ENCODE results near the gene SLC17A4. TPM values are rescaled to one million over a fixed set of nuclear protein-coding genes. Genes with fewer than 3 reads are reported as not detected.

SLC17A4 gene
- total RNA-seq, 1 experiment from 2014 or later, result not detected

DNA sequence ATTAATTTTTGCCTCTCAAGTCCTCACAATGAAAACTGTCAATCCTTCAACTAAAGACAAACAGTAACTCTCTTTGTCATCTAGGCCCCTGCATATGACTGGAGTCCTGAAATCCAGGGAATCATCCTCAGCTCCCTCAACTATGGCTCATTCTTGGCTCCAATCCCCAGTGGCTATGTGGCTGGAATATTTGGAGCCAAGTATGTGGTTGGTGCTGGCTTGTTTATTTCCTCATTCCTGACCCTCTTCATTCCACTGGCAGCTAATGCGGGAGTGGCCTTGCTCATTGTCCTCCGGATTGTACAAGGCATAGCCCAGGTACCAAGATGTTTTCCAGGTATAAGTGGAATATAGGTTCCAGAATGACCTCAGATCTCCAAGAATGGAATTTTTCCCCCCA lies 15.4 kb downstream of the SLC17A4 start:
- no peak for DNase-seq
- no peaks in the 10 kb centered on the region for H3K9me3 ChIP-seq (replicated peaks)
- no peaks in the 10 kb centered on the region for H3K4me1 ChIP-seq
- no peaks in the 10 kb centered on the region for H3K36me3 ChIP-seq
- H3K27ac ChIP-seq, result no peak overlapping the region
- no peaks in the 10 kb centered on the region for H3K27me3 ChIP-seq
- H3K4me3 ChIP-seq, result no peak overlapping the region

DNA sequence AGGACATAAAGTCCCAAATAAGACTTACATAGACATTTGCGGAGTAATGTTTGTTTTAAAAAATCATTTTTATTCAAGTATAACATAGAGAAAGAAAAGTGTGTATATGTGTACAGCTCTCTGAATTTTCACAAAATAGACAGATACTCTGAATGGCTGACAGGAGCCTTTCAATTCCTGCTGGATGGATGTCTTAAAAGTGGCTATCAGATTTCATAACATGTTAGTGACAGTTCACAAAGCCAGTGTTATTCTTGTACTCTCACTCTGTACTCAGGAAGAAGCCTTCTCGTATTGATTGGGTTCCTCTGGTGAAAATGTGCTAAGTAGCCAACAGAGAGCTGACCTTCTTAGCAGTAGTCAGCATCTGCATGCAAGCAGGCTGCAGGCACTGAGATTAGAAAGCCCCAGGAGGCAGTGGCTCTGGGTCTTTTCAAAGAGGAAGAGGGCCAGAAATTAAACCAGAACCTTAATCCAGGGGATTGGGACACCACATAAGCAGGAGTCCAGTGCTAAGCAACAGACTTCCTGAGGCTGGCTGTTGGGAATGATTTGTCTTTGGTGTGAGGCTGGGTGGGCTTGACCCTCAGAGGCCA lies 19.7 kb downstream of the SLC17A4 start:
- Histone ChIP-seq H3K4me3 (no peak overlapping the region), H3K4me1 (no peaks in the 10 kb centered on the region), H3K27me3 (no peaks in the 10 kb centered on the region), H3K27ac (no peak overlapping the region), H3K9me3 (replicated peaks) (no peaks in the 10 kb centered on the region), H3K36me3 (no peaks in the 10 kb centered on the region)
- no peak for DNase-seq

DNA sequence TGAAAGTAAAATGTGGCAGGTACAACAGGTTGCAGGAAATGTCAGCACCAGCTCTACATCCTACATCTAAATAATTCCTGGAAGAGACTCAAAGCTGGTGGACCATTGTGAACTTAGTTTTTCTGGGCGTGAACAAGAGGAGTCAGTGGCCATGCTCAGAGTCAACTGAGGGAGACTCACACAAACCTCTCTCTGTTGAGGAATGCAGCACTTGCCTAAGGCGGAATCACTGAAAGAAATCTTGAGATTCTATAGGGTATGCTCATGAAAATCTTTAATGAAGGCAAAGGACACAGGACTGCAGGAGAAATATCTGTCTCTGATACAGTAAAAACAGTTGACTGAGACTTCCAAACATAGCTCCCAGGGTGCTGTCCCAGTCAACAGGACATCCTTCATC lies 22.5 kb downstream of the SLC17A4 start:
- Histone ChIP-seq H3K4me3 (no peak overlapping the region), H3K4me1 (no peaks in the 10 kb centered on the region), H3K36me3 (no peaks in the 10 kb centered on the region), H3K27ac (no peak overlapping the region), H3K27me3 (no peaks in the 10 kb centered on the region), H3K9me3 (replicated peaks) (no peaks in the 10 kb centered on the region)
- no peak for DNase-seq

DNA sequence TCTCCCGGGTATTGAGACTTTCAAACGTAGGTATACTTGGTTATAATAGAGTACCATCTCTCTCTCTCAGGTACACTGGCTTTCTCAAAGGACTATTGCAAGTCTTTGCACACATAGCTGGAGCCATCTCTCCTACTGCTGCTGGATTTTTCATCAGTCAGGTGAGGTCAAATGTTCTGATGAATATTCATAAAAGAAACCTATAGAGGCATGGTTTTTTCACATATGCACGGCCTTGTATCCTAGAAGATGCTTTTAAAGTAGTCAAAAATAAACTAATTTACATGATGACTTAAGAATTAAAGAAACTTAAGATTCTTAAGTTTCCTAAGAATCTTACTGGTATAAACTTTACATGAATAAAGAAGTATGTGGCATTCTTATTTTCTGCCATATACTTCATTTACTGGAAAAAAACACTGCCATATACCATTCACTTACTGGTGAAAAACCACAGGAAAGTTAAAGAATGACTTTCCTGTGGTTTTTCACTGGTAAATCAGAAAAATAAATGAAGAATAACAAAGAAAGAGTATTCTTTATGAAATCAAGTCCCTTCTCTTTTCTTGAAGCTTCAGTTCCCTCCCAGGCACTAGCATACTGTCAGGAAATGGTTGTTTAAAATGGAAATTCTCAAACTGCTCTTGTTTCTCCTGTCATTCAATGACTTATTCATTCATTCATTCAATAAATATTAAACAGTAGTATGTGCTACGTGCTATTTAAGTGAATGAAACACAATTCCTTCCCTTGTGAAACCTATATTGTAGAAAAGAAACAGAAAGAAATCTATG lies 23.5 kb downstream of the SLC17A4 start:
- no peak overlapping the region for H3K27ac ChIP-seq
- no peaks in the 10 kb centered on the region for H3K4me1 ChIP-seq
- no peak for DNase-seq
- H3K4me3 ChIP-seq, result no peak overlapping the region
- no peaks in the 10 kb centered on the region for H3K9me3 ChIP-seq (replicated peaks)
- H3K36me3 ChIP-seq, result no peaks in the 10 kb centered on the region
- no peaks in the 10 kb centered on the region for H3K27me3 ChIP-seq

DNA sequence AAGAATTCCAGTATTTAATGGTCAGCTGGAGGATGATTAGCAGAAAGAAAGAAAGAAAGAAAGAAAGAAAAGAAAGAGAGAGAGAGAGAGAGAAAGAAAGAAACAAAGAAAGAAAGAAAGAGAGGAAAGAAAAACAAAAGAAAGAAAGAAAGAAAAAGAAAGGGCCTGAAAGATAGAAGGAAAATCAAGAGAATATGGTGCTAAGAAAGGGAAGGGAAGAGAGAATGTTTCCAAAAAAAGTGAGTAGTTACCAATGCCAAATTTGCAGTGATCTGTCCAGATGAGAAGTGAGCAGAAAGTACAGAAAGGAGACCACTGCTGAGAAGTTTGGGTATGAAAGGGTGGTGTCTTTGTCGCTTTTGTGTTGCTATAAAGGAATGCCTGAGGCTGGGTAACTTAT lies 26.6 kb downstream of the SLC17A4 start:
- no peaks in the 10 kb centered on the region for H3K36me3 ChIP-seq
- no peak for DNase-seq
- H3K4me1 ChIP-seq, result no peaks in the 10 kb centered on the region
- no peak overlapping the region for H3K4me3 ChIP-seq
- no peaks in the 10 kb centered on the region for H3K27me3 ChIP-seq
- no peak overlapping the region for H3K27ac ChIP-seq
- no peaks in the 10 kb centered on the region for H3K9me3 ChIP-seq (replicated peaks)

DNA sequence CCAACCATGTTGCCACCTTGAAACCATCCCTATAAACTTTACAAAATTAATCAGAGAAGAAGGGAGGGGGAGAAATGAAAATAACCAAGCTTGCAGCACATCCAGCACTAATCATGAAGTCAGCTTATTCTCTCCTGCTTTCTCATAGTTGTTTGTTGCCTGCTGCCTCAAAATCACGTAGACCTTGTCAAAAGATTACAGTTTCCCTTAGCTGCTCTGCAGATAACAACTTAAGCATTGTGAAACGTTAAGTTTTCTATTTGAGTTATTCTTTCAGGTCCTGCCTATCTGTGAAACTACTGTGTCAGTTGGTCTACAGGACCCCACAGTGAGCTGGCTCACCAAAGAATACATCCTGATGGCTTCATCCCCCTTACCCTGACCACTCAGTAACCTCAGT lies 32.9 kb downstream of the SLC17A4 start:
- H3K4me1 ChIP-seq, result no peaks in the 10 kb centered on the region
- no peaks in the 10 kb centered on the region for H3K9me3 ChIP-seq (replicated peaks)
- no peak overlapping the region for H3K27ac ChIP-seq
- H3K4me3 ChIP-seq, result no peak overlapping the region
- no peaks in the 10 kb centered on the region for H3K27me3 ChIP-seq
- no peak for DNase-seq
- no peaks in the 10 kb centered on the region for H3K36me3 ChIP-seq

DNA sequence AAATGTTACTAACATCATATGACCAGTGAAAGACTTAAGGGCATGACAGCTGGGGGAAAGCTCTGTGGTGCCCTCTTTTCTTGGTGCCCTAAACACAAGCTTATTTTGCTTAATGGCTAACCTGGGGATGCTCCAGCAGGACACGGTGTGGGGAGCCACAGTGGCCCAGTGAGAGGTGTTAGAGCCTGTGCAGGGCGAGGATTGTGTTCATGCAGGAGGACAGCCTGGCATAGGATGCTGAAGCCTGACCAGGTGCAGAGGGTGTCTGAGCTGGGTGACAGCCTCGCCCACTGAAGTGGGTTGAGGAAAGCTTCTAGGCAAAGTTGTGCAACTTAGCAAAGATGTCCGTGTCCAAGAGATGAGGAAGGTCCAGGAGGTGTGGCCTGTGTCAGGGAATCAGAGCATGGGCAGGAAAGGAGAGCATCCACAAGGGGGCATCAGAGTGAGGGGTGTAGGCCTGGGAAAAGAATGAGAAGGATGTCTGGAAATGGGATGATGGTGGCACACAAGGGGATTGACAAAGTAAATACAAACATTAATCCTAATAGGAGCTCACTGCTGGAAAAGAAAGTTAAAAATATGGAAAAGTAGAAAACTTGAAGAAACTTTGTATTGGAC lies 33.9 kb downstream of the SLC17A4 start:
- no peaks in the 10 kb centered on the region for H3K4me1 ChIP-seq

DNA sequence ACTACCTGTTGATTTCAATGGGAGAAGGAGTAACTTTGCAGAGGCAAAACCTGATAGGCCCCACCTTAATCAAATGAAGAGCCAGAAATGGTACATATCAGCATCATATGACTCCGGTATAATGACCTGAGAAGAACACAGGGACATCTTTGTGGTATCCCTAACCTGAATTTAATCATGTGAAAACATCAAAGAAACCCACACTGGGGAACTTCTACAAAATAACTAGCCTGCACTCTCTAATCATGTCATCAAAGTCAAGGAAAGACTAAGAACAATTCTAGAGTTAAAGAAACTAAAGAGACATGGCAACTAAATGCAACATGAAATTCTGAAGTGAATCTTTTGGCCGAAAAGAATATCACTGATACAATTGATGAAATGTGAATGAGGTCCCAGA lies 34.9 kb downstream of the SLC17A4 start:
- H3K4me1 ChIP-seq, result no peaks in the 10 kb centered on the region
- H3K27ac ChIP-seq, result no peak overlapping the region
- no peaks in the 10 kb centered on the region for H3K27me3 ChIP-seq
- H3K4me3 ChIP-seq, result no peak overlapping the region
- no peaks in the 10 kb centered on the region for H3K9me3 ChIP-seq (replicated peaks)
- no peaks in the 10 kb centered on the region for H3K36me3 ChIP-seq
- DNase-seq, result no peak

More for the DNA sequence above, 33.9 kb downstream of the SLC17A4 start:
- DNase-seq, result peak; percentile 47 to 73
- Histone ChIP-seq H3K27ac (no peak overlapping the region), H3K36me3 (no peaks in the 10 kb centered on the region), H3K9me3 (replicated peaks) (no peaks in the 10 kb centered on the region), H3K27me3 (no peaks in the 10 kb centered on the region), H3K4me3 (no peak overlapping the region)

DNA sequence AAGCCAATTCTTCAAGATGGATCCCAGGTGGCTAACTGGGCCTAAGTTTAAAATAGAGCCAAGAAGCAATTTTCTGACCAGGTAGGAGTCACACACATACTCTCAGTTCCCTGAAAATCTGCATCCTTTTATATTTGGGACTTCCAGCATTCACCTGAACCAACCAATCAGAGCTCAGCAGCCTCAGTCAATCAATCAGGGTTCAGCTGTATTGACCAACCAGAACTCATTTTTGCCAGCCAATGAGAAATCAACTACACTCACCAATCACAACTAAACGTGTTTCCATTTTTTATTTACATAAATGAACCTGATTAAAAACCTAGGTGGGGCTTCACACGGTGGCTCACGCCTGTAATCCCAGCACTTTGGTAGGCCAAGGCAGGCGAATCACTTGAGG lies 37.5 kb downstream of the SLC17A4 start:
- Histone ChIP-seq H3K36me3 (no peaks in the 10 kb centered on the region), H3K27ac (no peak overlapping the region)

DNA sequence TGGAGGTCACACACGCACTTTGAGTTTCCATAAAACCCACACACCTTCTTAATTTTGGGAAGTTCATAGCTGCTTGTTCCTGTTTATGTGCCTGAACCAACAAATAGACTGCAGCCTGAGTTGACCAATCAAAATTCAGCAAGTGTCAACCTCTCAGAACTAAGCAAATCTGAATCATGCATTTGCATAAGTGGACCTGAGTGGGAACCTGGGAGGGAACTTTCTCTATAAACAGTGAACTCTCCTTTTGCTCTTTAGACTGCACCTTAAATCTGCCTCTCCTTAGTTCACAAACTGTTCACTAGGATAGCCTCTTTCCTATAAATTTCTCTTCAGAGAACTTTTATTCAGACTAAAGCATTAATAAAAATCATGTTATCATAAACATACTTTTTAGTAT lies 39.4 kb downstream of the SLC17A4 start:
- no peak overlapping the region for H3K27ac ChIP-seq
- DNase-seq, result no peak

More for the DNA sequence above, 37.5 kb downstream of the SLC17A4 start:
- no peaks in the 10 kb centered on the region for H3K4me1 ChIP-seq
- H3K27me3 ChIP-seq, result no peaks in the 10 kb centered on the region
- H3K4me3 ChIP-seq, result no peak overlapping the region
- no peak for DNase-seq
- no peaks in the 10 kb centered on the region for H3K9me3 ChIP-seq (replicated peaks)

DNA sequence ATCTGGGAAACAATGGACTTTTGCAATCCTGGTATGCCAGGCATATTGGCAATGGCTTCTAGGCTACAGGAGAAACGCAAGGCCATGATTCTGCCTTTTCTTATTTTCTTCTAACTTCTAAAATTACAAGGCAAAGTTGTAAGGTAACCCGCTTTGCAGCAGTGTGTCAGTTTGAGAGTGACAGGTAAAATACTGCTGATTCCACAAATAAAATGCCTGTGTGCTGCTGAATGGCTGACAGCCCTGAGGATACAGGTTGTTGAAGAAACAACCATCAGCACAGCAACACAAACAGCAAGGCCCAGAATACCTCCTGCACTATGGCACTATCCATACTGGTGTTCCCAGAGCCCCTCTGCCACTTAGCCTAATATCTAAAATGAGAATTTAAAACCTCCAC lies 40.2 kb downstream of the SLC17A4 start:
- Histone ChIP-seq H3K27ac (no peak overlapping the region), H3K9me3 (replicated peaks) (no peaks in the 10 kb centered on the region), H3K4me3 (no peak overlapping the region), H3K36me3 (no peaks in the 10 kb centered on the region), H3K4me1 (no peaks in the 10 kb centered on the region), H3K27me3 (no peaks in the 10 kb centered on the region)
- no peak for DNase-seq

More for the DNA sequence above, 39.4 kb downstream of the SLC17A4 start:
- Histone ChIP-seq H3K4me1 (no peaks in the 10 kb centered on the region), H3K4me3 (no peak overlapping the region), H3K27me3 (no peaks in the 10 kb centered on the region), H3K9me3 (replicated peaks) (no peaks in the 10 kb centered on the region), H3K36me3 (no peaks in the 10 kb centered on the region)

DNA sequence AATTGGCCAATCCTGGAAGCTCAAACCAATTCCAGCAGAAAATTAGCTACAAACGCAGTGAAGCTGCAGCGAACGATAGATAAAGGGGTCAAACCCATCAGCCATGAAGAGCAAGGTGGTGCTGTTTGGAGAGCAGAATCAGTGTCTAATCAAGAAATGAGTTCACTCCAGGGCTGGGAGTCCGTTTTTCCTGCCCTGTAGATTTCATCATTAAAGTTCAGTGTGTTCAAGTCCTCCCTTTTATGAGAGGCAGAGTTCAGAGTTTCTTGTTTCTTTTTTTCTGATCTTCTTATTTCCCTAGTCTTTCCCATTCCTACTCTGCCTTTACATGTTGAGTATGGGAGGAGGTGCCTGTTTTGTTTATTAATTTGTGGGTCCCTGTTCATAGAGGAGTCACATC lies 46.9 kb downstream of the SLC17A4 start:
- Histone ChIP-seq H3K9me3 (replicated peaks) (no peaks in the 10 kb centered on the region), H3K27me3 (no peaks in the 10 kb centered on the region), H3K4me1 (no peaks in the 10 kb centered on the region), H3K27ac (no peak overlapping the region), H3K36me3 (no peaks in the 10 kb centered on the region), H3K4me3 (no peak overlapping the region)
- DNase-seq, result no peak

DNA sequence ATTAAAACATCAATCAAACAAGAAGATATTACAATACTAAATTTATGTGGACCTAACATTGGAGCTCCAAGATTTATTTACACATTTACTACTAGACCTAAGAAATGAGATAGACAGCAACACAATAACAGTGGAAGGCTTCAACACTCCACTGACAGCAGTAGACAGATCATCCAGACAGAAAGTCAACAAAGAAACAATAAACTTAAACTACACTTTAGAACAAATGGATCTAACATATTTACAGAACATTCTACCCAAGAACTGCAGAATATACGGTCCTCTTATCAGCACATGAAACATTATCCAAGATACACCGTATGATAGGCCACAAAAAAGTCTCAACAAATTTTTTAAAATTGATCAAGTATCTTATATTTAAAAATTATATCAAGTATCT lies 50.3 kb downstream of the SLC17A4 start:
- Histone ChIP-seq H3K4me1 (no peaks in the 10 kb centered on the region), H3K27ac (no peak overlapping the region)
- DNase-seq, result no peak

DNA sequence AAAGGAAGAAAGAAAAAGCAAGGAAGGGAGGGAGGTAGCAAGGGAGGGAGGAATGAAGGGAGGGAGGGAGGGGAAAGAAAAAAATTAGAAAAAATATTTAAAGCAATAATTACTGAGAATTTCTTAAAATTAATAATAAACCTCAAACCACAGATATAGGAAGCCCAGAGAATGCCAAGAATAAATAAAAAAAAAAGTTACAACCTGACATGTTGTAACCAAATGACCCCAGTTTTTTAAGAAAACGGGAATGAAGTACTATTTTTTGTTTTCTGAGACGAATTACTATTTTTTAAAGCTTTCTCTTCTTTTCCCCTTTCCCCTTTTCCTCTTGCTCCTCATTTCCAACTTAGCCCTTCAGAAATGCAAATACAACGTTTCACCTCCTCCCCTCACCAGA lies 60.7 kb downstream of the SLC17A4 start:
- Histone ChIP-seq H3K36me3 (no peaks in the 10 kb centered on the region), H3K27ac (no peak overlapping the region), H3K4me1 (no peaks in the 10 kb centered on the region), H3K9me3 (replicated peaks) (no peaks in the 10 kb centered on the region), H3K4me3 (no peak overlapping the region), H3K27me3 (no peaks in the 10 kb centered on the region)
- DNase-seq, result no peak

More for the DNA sequence above, 50.3 kb downstream of the SLC17A4 start:
- Histone ChIP-seq H3K9me3 (replicated peaks) (no peaks in the 10 kb centered on the region), H3K36me3 (no peaks in the 10 kb centered on the region), H3K4me3 (no peak overlapping the region), H3K27me3 (no peaks in the 10 kb centered on the region)

DNA sequence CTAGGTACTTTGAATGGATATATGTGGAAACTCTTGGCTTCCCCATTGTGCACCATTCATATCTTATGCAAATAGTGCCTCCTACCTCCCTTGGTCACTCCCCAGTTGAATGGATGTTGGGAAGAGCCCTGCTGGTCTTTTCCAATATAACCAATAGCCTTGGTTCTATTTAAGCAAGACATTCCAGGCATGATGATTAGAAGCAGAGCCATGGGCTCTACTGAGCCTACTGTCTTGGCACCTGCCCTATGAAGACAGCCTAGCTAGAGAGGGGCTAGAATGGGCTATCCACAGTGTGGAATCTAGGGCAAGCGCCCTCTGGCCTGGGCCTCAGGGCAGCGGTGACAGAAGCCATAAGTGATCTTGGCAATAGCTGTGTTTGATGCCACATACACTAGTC lies 61.7 kb downstream of the SLC17A4 start:
- Histone ChIP-seq H3K27ac (no peak overlapping the region), H3K36me3 (no peaks in the 10 kb centered on the region), H3K9me3 (replicated peaks) (no peaks in the 10 kb centered on the region), H3K4me1 (no peaks in the 10 kb centered on the region), H3K27me3 (no peaks in the 10 kb centered on the region), H3K4me3 (no peak overlapping the region)
- no peak for DNase-seq

Data from SJCRH30 (cell line).